Smooth muscle cell (in vitro differentiated cells): ENCODE measurements around the gene DNAJB11. TPM values are rescaled to one million over a fixed set of nuclear protein-coding genes. Genes with fewer than 3 reads are reported as not detected.

ENCODE experiments used
- DNase-seq: peaks from one replicate; lab custom pipeline; 2025; ENCODE audit not compliant: unreplicated experiment; lab: John Stamatoyannopoulos, UW
- H2AFZ ChIP-seq: fragments of 200-600 bp; sonication (generic); 2 replicates; pipeline ENCODE4 v1.6.0; 2016; ENCODE audit warnings: antibody characterized with exemption, low read depth, mild to moderate bottlenecking
- H3F3A ChIP-seq: fragments of 200-600 bp; sonication (generic); 2 replicates; pipeline ENCODE4 v1.6.0; 2017; ENCODE audit warnings: antibody characterized with exemption, low read depth
- H3K27ac ChIP-seq: fragments of 200-600 bp; sonication (generic); 2 replicates; pipeline ENCODE4 v1.5.1; 2016; ENCODE audit warnings: low read depth, mild to moderate bottlenecking
- H3K27me3 ChIP-seq: fragments of 200-600 bp; sonication (generic); 2 replicates; pipeline ENCODE4 v1.6.1; 2016; ENCODE audit warnings: low read depth, mild to moderate bottlenecking
- H3K36me3 ChIP-seq: fragments of 200-600 bp; sonication (generic); 2 replicates; pipeline ENCODE4 v1.5.1; 2016; ENCODE audit warnings: low read depth
- H3K4me1 ChIP-seq: fragments of 200-600 bp; sonication (generic); 2 replicates; pipeline ENCODE4 v1.5.1; 2016; ENCODE audit warnings: low read depth
- H3K4me2 ChIP-seq: fragments of 200-600 bp; sonication (generic); 2 replicates; pipeline ENCODE4 v1.6.0; 2016; ENCODE audit warnings: mild to moderate bottlenecking
- H3K4me3 ChIP-seq: fragments of 200-600 bp; sonication (generic); 2 replicates; pipeline ENCODE4 v1.5.1; 2016; ENCODE audit warnings: mild to moderate bottlenecking
- H3K79me2 ChIP-seq: fragments of 200-600 bp; sonication (generic); 2 replicates; pipeline ENCODE4 v1.6.0; 2016; ENCODE audit warnings: low read depth, mild to moderate bottlenecking
- H3K9ac ChIP-seq: fragments of 200-600 bp; sonication (generic); 2 replicates; pipeline ENCODE4 v1.6.0; 2016; ENCODE audit warnings: low read depth
- H3K9me3 ChIP-seq: fragments of 200-600 bp; sonication (generic); replicated peaks from 2 replicates; pipeline ENCODE4 v1.5.1; 2016; ENCODE audit warnings: low read depth
- H4K20me1 ChIP-seq: fragments of 200-600 bp; sonication (generic); 2 replicates; pipeline ENCODE4 v1.6.0; 2016; ENCODE audit warnings: low read depth
- WGBS: methylation state at CpG from one replicate; pipeline ENCODE4 v1.1.7; 2016; ENCODE audit warnings: low lambda C conversion rate; 5-methylcytosine and 5-hydroxymethylcytosine counted together
- polyA plus RNA-seq: library from polyadenylated mRNA; unstranded; fragments of >200 nt; fragmentation: Nextera tagmentation; extraction: Ambion mirVana; gene quantifications from 2 replicates; pipeline ENCODE4 v1.2.1, GENCODE V29; 2016
- total RNA-seq: library from RNA; depleted of rRNA; stranded (reverse); fragments of >200 nt; gene quantifications from 2 replicates; pipeline ENCODE4 v1.2.3, GENCODE V29; 2014
- TF ChIP-seq, protein P1 (sequence below): fragments of 200-600 bp; sonication (generic); IDR thresholded peaks from 2 replicates; pipeline ENCODE4 v1.5.1; 2017; ENCODE audit warnings: borderline replicate concordance, mild to moderate bottlenecking, antibody characterized with exemption; ENCODE audit not compliant: insufficient read depth, poor library complexity, severe bottlenecking

The DNAJB11 gene
- total and polyA plus RNA-seq, 2 experiments from 2014 or later: 103 to 136 TPM

DNA sequence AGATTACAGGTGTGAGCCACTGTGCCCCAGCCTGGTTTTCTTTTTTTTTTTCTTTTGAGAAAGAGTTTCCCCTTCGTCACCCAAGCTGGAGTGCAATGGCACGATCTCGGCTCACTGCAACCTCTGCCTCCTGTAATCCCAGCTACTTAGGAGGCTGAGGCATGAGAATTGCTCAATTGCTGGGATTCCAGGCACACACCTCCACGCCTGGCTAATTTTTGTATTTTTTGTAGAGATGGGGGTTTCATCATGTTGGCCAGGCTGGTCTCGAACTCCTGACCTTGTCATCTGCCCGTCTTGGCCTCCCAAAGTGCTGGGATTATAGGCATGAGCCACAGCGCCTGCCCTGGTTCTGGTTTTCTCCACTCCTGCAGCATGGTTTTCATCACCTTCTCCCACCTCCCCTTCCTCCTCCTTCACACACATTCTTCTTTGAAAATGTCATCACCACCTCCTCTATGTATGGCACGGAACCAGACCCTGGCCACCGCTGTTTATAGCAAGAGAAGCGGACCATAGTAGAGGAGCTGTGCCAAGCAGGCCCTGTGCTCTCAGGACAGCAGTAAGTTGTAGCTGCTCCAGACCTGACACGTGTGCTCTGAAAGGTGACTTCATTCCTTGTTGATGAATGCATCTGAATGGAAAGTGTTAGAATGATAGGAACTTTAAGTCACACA, 27.7 kb downstream of the DNAJB11 start:
- Histone ChIP-seq H2AFZ (no peak overlapping the region), H3K27ac (no peak overlapping the region), H3K9me3 (no peaks in the 10 kb centered on the region), H4K20me1 (no peaks in the 10 kb centered on the region), H3K36me3 (no peaks in the 10 kb centered on the region), H3K27me3 (no peaks in the 10 kb centered on the region), H3K4me3 (no peak overlapping the region), H3F3A (no peaks in the 10 kb centered on the region), H3K9ac (no peak overlapping the region), H3K4me1 (no peaks in the 10 kb centered on the region), H3K79me2 (no peaks in the 10 kb centered on the region), H3K4me2 (no peak overlapping the region)
- DNase-seq: no peak
- 64% methylated on average over 11 of the region's 11 CpGs for WGBS
- TF ChIP-seq, protein P1, sequence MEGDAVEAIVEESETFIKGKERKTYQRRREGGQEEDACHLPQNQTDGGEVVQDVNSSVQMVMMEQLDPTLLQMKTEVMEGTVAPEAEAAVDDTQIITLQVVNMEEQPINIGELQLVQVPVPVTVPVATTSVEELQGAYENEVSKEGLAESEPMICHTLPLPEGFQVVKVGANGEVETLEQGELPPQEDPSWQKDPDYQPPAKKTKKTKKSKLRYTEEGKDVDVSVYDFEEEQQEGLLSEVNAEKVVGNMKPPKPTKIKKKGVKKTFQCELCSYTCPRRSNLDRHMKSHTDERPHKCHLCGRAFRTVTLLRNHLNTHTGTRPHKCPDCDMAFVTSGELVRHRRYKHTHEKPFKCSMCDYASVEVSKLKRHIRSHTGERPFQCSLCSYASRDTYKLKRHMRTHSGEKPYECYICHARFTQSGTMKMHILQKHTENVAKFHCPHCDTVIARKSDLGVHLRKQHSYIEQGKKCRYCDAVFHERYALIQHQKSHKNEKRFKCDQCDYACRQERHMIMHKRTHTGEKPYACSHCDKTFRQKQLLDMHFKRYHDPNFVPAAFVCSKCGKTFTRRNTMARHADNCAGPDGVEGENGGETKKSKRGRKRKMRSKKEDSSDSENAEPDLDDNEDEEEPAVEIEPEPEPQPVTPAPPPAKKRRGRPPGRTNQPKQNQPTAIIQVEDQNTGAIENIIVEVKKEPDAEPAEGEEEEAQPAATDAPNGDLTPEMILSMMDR: no peak

DNA sequence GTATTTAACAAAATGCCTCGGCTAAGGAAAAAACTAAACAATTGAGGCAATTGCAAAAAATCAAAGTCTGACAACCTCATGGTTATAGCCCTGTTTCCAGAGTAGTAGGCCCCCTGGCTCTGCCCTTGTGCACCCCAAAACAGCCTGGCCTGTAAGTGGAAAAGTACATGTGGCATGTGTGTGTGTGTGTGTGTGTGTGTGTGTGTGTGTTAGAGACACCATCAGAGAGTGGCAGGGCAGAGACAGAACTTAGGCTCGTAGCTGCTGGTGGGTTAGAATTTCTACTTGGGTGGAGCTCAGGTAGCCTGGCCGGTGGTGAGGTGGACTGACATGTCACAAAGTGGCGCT, 28.2 kb downstream of the DNAJB11 start:
- no peak for DNase-seq
- H3K4me2 ChIP-seq: no peak overlapping the region
- no peak overlapping the region for H2AFZ ChIP-seq
- H3F3A ChIP-seq: no peaks in the 10 kb centered on the region
- H3K79me2 ChIP-seq: no peaks in the 10 kb centered on the region
- 95% methylated on average over 4 of the region's 4 CpGs for WGBS
- no peak overlapping the region for H3K9ac ChIP-seq
- no peaks in the 10 kb centered on the region for H3K36me3 ChIP-seq
- no peak overlapping the region for H3K4me3 ChIP-seq
- no peaks in the 10 kb centered on the region for H3K4me1 ChIP-seq
- H4K20me1 ChIP-seq: no peaks in the 10 kb centered on the region
- no peaks in the 10 kb centered on the region for H3K9me3 ChIP-seq
- H3K27ac ChIP-seq: no peak overlapping the region
- H3K27me3 ChIP-seq: no peaks in the 10 kb centered on the region
- TF ChIP-seq, protein P1: no peak

DNA sequence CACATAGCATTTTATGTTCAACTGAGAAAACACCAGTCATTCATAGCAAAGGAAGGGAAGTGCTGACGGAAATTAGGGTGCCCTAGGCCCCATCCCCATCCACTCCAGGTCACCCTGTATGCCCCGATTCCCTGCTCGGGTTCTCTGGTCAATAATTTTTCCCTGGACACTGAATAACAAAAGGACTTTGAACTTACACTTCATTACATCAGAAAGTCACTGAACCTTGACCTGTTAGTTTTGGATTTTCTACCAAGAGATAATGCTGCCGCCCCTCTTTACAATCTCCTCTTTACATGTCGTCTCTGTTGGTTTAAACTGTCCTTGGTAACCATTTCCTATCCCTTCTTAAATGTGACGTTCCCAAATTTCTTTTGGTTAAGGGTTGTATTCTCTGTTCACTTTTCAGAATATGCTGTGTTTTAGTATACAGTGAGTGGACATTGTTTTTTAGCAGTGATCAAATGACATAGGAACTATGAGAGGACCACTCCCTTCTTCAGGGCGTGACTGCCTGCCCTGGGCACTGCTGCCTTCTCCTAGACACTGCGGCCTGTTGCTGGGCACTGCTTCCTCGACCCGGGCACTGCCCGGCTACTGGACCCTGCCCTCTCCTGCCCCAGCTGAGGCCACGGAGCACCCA, 28.7 kb downstream of the DNAJB11 start:
- WGBS: 84% methylated on average over 12 of the region's 12 CpGs
- H3K27me3 ChIP-seq: no peaks in the 10 kb centered on the region
- no peaks in the 10 kb centered on the region for H3K36me3 ChIP-seq
- H3K4me1 ChIP-seq: no peaks in the 10 kb centered on the region
- no peak overlapping the region for H3K9ac ChIP-seq
- TF ChIP-seq, protein P1: no peak
- H3K9me3 ChIP-seq: no peaks in the 10 kb centered on the region
- H4K20me1 ChIP-seq: no peaks in the 10 kb centered on the region
- no peak overlapping the region for H3K4me3 ChIP-seq
- H3K4me2 ChIP-seq: no peak overlapping the region
- H3K27ac ChIP-seq: no peak overlapping the region
- no peak for DNase-seq
- H3K79me2 ChIP-seq: no peaks in the 10 kb centered on the region
- H2AFZ ChIP-seq: no peak overlapping the region
- no peaks in the 10 kb centered on the region for H3F3A ChIP-seq

DNA sequence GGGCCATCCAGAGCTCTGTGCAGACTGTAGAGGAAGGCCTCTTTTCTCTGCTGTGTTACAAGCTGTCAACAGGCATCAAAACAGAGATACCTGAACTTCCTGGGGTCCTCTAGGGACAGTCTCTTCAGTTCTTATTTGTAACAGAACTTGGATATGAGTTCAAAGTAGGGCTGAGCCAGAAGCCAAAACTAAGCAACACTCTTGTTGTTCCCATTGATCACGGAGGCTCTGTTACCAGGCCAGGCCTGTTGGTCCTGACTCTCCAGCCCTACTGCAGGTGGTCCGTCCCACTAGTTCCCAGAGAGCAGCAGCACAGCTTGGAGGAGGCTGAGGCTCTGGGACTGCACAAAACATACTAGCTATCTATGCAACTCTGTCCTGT, 29.3 kb downstream of the DNAJB11 start:
- H3K4me2 ChIP-seq: no peak overlapping the region
- TF ChIP-seq, protein P1: no peak
- H3K36me3 ChIP-seq: no peaks in the 10 kb centered on the region
- H4K20me1 ChIP-seq: no peaks in the 10 kb centered on the region
- no peaks in the 10 kb centered on the region for H3K79me2 ChIP-seq
- no peaks in the 10 kb centered on the region for H3K9me3 ChIP-seq
- H3K4me1 ChIP-seq: no peaks in the 10 kb centered on the region
- no peaks in the 10 kb centered on the region for H3K27me3 ChIP-seq
- H3K9ac ChIP-seq: no peak overlapping the region
- no peak for DNase-seq
- H3K27ac ChIP-seq: no peak overlapping the region
- H3K4me3 ChIP-seq: no peak overlapping the region
- H2AFZ ChIP-seq: no peak overlapping the region
- 87% methylated on average over 2 of the region's 2 CpGs for WGBS
- H3F3A ChIP-seq: no peaks in the 10 kb centered on the region
